HG03457 (cell line): ENCODE results near the gene ZKSCAN1.

Experiments
- ATAC-seq: cut with Tn5 transposase; IDR thresholded peaks from one replicate; pipeline ENCODE4 v1.9.1; 2021; ENCODE audit warnings: moderate number of reproducible peaks; ENCODE audit not compliant: unreplicated experiment

Gene ZKSCAN1

GRCh38 chr7:100075418-100075817 is 60.0 kb downstream of the ZKSCAN1 start:
- ATAC-seq: no peak

- ATAC-seq: no peak
Observed at GRCh38 chr7:100077205-100077604, 61.8 kb downstream of the ZKSCAN1 start.

GRCh38 chr7:100079024-100079560 is 63.7 kb downstream of the ZKSCAN1 start:
- no peak for ATAC-seq

GRCh38 chr7:100080907-100081534 is 65.6 kb downstream of the ZKSCAN1 start:
- ATAC-seq: no peak

GRCh38 chr7:100081535-100082102 is 66.2 kb downstream of the ZKSCAN1 start, which contains the start of gene ZNF3:
Gene ZNF3, minus strand, starts transcription at chr7:100081723. Its CDS starts 4,366 bp downstream, at chr7:100077357.
- peak; percentile 59 for ATAC-seq

- ATAC-seq: no peak
Observed at GRCh38 chr7:100082978-100083377, 67.6 kb downstream of the ZKSCAN1 start.

GRCh38 chr7:100085515-100085914 is 70.1 kb downstream of the ZKSCAN1 start:
- no peak for ATAC-seq

- ATAC-seq: no peak
Observed at GRCh38 chr7:100087055-100087750, 71.8 kb downstream of the ZKSCAN1 start.

GRCh38 chr7:100088095-100088620 is 72.8 kb downstream of the ZKSCAN1 start:
- ATAC-seq: no peak

- ATAC-seq: no peak
Observed at GRCh38 chr7:100088621-100089457, 73.4 kb downstream of the ZKSCAN1 start, which contains the start of gene COPS6. Gene COPS6, plus strand, starts transcription at chr7:100088969. Its CDS starts 22 bp downstream, at chr7:100088991.

- no peak for ATAC-seq
Observed at GRCh38 chr7:100089458-100090196, 74.2 kb downstream of the ZKSCAN1 start.

GRCh38 chr7:100090527-100091410 is 75.4 kb downstream of the ZKSCAN1 start:
- ATAC-seq: no peak
